GM12878 (cell line): ENCODE measurements around the gene NEB. TPM values are rescaled to one million over a fixed set of nuclear protein-coding genes. Genes with fewer than 3 reads are reported as not detected.
"Not testable (repeated sequence)": the region's sequence is repeated elsewhere in the genome, so short reads cannot be mapped to it uniquely, and the experiment has no call there.

Experiments used
- ATAC-seq: fragments of 200-7000 bp; cut with Tn5 transposase; 3 replicates; pipeline ENCODE4 v1.9.1; 2020; ENCODE audit warnings: mild to moderate bottlenecking, moderate library complexity
- BruUV-seq: library from RNA; stranded (reverse); fragments of 400-500 nt; replicated peaks from 2 replicates; lab custom pipeline; 2021; lab: Mats Ljungman, UMichigan
- CTCF ChIA-PET: fragments of 300-600 bp; sonication (Branson Sonifier 250); formaldehyde crosslinking; extraction: SDS; loops from one replicate; lab custom pipeline; 2021; ENCODE audit warnings: inconsistent platforms; lab: Yijun Ruan, JAX
- POLR2A ChIA-PET: fragments of 350-600 bp; formaldehyde crosslinking; extraction: SDS; loops from one replicate; lab custom pipeline; 2021; ENCODE audit warnings: inconsistent platforms; lab: Charles Lee
- RAD21 ChIA-PET: fragments of 300-600 bp; sonication (Branson Sonifier 250); formaldehyde crosslinking; loops from one replicate; lab custom pipeline; 2023; ENCODE audit warnings: antibody characterized with exemption; ENCODE audit not compliant: unreplicated experiment; lab: Charles Lee
- SMC1A ChIA-PET: fragments of 300-600 bp; sonication (Branson Sonifier 250); formaldehyde crosslinking; loops from one replicate; lab custom pipeline; 2023; ENCODE audit not compliant: unreplicated experiment, uncharacterized antibody; lab: Charles Lee
- DNase-seq: peaks from one replicate; pipeline ENCODE4 v3.0.0-alpha.2; 2011; ENCODE audit warnings: low read depth, low spot score
- FAIRE-seq: peaks from 3 replicates; lab custom pipeline; 2011; peaks lifted over from hg19 to GRCh38; lab: Jason Lieb, UNC
- H2AFZ ChIP-seq: 2 replicates; pipeline ENCODE4 v1.6.0; 2011; ENCODE audit warnings: low read depth, low read length, control low read depth; ENCODE audit not compliant: control insufficient read depth
- H3K27ac ChIP-seq: 2 replicates; pipeline ENCODE4 v1.5.1; 2011; ENCODE audit warnings: control low read depth; ENCODE audit not compliant: control insufficient read depth, insufficient read depth
- H3K27me3 ChIP-seq, 2 experiments: replicated peaks in 1 of 2; 2 replicates each; pipeline versions ENCODE4 v1.6.0 to v1.6.1; 2011; ENCODE audit warnings: low read length in 1 of 2; ENCODE audit not compliant: control insufficient read depth in 2 of 2, insufficient read depth in 2 of 2
- H3K36me3 ChIP-seq, 2 experiments: 2 replicates each; pipeline ENCODE4 v1.5.1; 2011; ENCODE audit warnings: low read length in 1 of 2; ENCODE audit not compliant: control insufficient read depth in 2 of 2, insufficient read depth in 2 of 2
- H3K4me1 ChIP-seq: 2 replicates; pipeline ENCODE4 v1.6.1; 2011; ENCODE audit warnings: mild to moderate bottlenecking, low read length, moderate library complexity, mixed read lengths; ENCODE audit not compliant: control insufficient read depth, insufficient read depth
- H3K4me2 ChIP-seq: 2 replicates; pipeline ENCODE4 v1.6.0; 2011; ENCODE audit warnings: control low read depth; ENCODE audit not compliant: control insufficient read depth, insufficient read depth
- H3K4me3 ChIP-seq: fragments of 200-600 bp; sonication (generic); 2 replicates; pipeline ENCODE4 v1.5.1; 2016
- H3K79me2 ChIP-seq: 2 replicates; pipeline ENCODE4 v1.6.0; 2011; ENCODE audit warnings: low read length; ENCODE audit not compliant: control insufficient read depth, insufficient read depth
- H3K9ac ChIP-seq: 2 replicates; pipeline ENCODE4 v1.8.0; 2011; ENCODE audit warnings: low read length, control low read depth, mixed read lengths; ENCODE audit not compliant: control insufficient read depth, insufficient read depth
- H3K9me3 ChIP-seq: replicated peaks from 3 replicates; pipeline ENCODE4 v1.5.1; 2011; ENCODE audit warnings: mild to moderate bottlenecking, low read length; ENCODE audit not compliant: control insufficient read depth, insufficient read depth
- H4K20me1 ChIP-seq: 2 replicates; pipeline ENCODE4 v1.6.0; 2011; ENCODE audit not compliant: control insufficient read depth, insufficient read depth
- WGBS: methylation state at CpG from one replicate; pipeline ENCODE4 v1.1.6; 2016; ENCODE audit warnings: low lambda C conversion rate; ENCODE audit not compliant: insufficient replicate concordance, insufficient coverage; ENCODE audit errors: missing lambda C conversion rate; 5-methylcytosine and 5-hydroxymethylcytosine counted together
- in situ Hi-C: fragments of 300-500 bp; cut with MboI; formaldehyde crosslinking; loops from 9 replicates; pipeline ENCODE4 v1.14.3; 2018; ENCODE audit warnings: mixed read lengths
- intact Hi-C: fragments of 100-400 bp; cut with micrococcal nuclease; formaldehyde crosslinking; loops from one replicate; pipeline ENCODE4 v1.14.2; 2022; ENCODE audit not compliant: unreplicated experiment
- polyA plus RNA-seq, 11 experiments: library from polyadenylated mRNA; depleted of rRNA in 4 of 11; unstranded in 6 of 11; stranded (reverse) in 5 of 11; fragments of >200 nt; fragmentation: Nextera tagmentation in 4 of 11; fragmentation: Illumina TruSeq in 1 of 11; extraction: Ambion mirVana in 4 of 11; extraction: Trizol in 1 of 11; gene quantifications; 1 replicate in 1 of 11; 2 replicates in 10 of 11; pipeline versions ENCODE4 v1.2.1 to v1.2.3, GENCODE V29; 2011 to 2016; ENCODE audit warnings: inconsistent platforms in 2 of 11, missing spikeins in 2 of 11, low read depth in 1 of 11
- total RNA-seq, 4 experiments: library from RNA; depleted of rRNA in 3 of 4; stranded (reverse); fragments of >200 nt in 3 of 4; fragmentation: Illumina TruSeq in 1 of 4; extraction: Trizol in 1 of 4; gene quantifications; 2 replicates each; pipeline versions ENCODE4 v1.2.1 to v1.2.3, GENCODE V29; 2013 to 2021

Gene NEB
- total and polyA plus RNA-seq, 10 of the 15 experiments (the other 5 are each of a cell fraction or from before 2014, with no cell fraction given): 0.04 to 0.77 (median 0.12) TPM

- H3K4me3 ChIP-seq, RAD21 ChIA-PET, H3K9ac ChIP-seq, H3K4me2 ChIP-seq, H3K36me3 ChIP-seq, H4K20me1 ChIP-seq, H3K79me2 ChIP-seq, BruUV-seq, intact Hi-C loops, H3K27ac ChIP-seq, POLR2A ChIA-PET, H3K9me3 ChIP-seq, DNase-seq, ATAC-seq, H3K4me1 ChIP-seq, H3K27me3 ChIP-seq, CTCF ChIA-PET, SMC1A ChIA-PET, H2AFZ ChIP-seq, FAIRE-seq, in situ Hi-C loops: not testable (repeated sequence)
- 57% methylated on average over 3 of the region's 4 CpGs for WGBS
These were observed 142.4 kb downstream of the NEB start for GRCh38 chr2:151591908-151592255.

GRCh38 chr2:151591250-151591907 is 142.9 kb downstream of the NEB start:
- RAD21 ChIA-PET, H3K36me3 ChIP-seq, H4K20me1 ChIP-seq, H3K4me3 ChIP-seq, POLR2A ChIA-PET, BruUV-seq, SMC1A ChIA-PET, in situ Hi-C loops, H3K27me3 ChIP-seq, CTCF ChIA-PET, intact Hi-C loops, FAIRE-seq, H2AFZ ChIP-seq, H3K79me2 ChIP-seq, H3K9me3 ChIP-seq, H3K4me2 ChIP-seq, H3K4me1 ChIP-seq, DNase-seq, H3K9ac ChIP-seq, H3K27ac ChIP-seq: not testable (repeated sequence)
- ATAC-seq: peak; percentile 76
- 25% methylated on average over 4 of the region's 5 CpGs for WGBS

- H3K4me3 ChIP-seq, H3K4me1 ChIP-seq, H3K4me2 ChIP-seq, H3K27me3 ChIP-seq, BruUV-seq, H3K9ac ChIP-seq, RAD21 ChIA-PET, H3K36me3 ChIP-seq, H3K27ac ChIP-seq, POLR2A ChIA-PET, intact Hi-C loops, H3K79me2 ChIP-seq, H2AFZ ChIP-seq, in situ Hi-C loops, H3K9me3 ChIP-seq, SMC1A ChIA-PET, FAIRE-seq, ATAC-seq, CTCF ChIA-PET, DNase-seq, H4K20me1 ChIP-seq: not testable (repeated sequence)
- 29% methylated on average over 3 of the region's 5 CpGs for WGBS
These were observed 153.0 kb downstream of the NEB start for GRCh38 chr2:151581300-151581699.

- BruUV-seq, H3K4me1 ChIP-seq, SMC1A ChIA-PET, H3K4me3 ChIP-seq, intact Hi-C loops, POLR2A ChIA-PET, DNase-seq, H4K20me1 ChIP-seq, CTCF ChIA-PET, H3K4me2 ChIP-seq, H3K9ac ChIP-seq, H2AFZ ChIP-seq, H3K36me3 ChIP-seq, H3K9me3 ChIP-seq, RAD21 ChIA-PET, H3K79me2 ChIP-seq, in situ Hi-C loops, H3K27me3 ChIP-seq, FAIRE-seq, H3K27ac ChIP-seq: not testable (repeated sequence)
- WGBS: no CpG with 5 or more reads among the region's 4 CpGs
- peak; percentile 44; the same call in 2 of the 3 replicates for ATAC-seq
These were observed 153.6 kb downstream of the NEB start for GRCh38 chr2:151580697-151581096.
